OCI-LY7 (cell line): ENCODE measurements around the gene NQO2. TPM values are rescaled to one million over a fixed set of nuclear protein-coding genes. Genes with fewer than 3 reads are reported as not detected.
A peak's percentile ranks its signal among the peaks of the same experiment; 100 is the strongest.
"Not testable (repeated sequence)": the region's sequence is repeated elsewhere in the genome, so short reads cannot be mapped to it uniquely, and the experiment has no call there.

Experiments
- BruUV-seq: library from RNA; stranded (reverse); fragments of 400-500 nt; replicated peaks from 2 replicates; lab custom pipeline; 2021; lab: Mats Ljungman, UMichigan
- CTCF ChIA-PET: fragments of 300-600 bp; sonication (Branson Sonifier 250); formaldehyde crosslinking; loops from one replicate; lab custom pipeline; 2022; ENCODE audit warnings: antibody characterized with exemption; ENCODE audit not compliant: unreplicated experiment; lab: Charles Lee
- POLR2A ChIA-PET: fragments of 300-600 bp; sonication (Branson Sonifier 250); formaldehyde crosslinking; loops from one replicate; lab custom pipeline; 2022; ENCODE audit warnings: antibody characterized with exemption; lab: Charles Lee
- DNase-seq: peaks from one replicate; pipeline ENCODE4 v3.0.0-alpha.2; 2015; ENCODE audit warnings: low spot score
- H2AFZ ChIP-seq: fragments of 200-600 bp; sonication (generic), shearing (Covaris generic); 2 replicates; pipeline ENCODE4 v1.6.1; 2014; ENCODE audit warnings: mild to moderate bottlenecking, antibody characterized with exemption, low read length, moderate library complexity
- H3K27ac ChIP-seq: fragments of 200-600 bp; sonication (generic); 2 replicates; pipeline ENCODE4 v1.5.1; 2014; ENCODE audit warnings: mixed run types, low read depth, mild to moderate bottlenecking, moderate library complexity, low read length, inconsistent platforms; ENCODE audit not compliant: poor library complexity, severe bottlenecking
- H3K36me3 ChIP-seq: fragments of 200-600 bp; sonication (generic); 2 replicates; pipeline ENCODE4 v1.6.1; 2014; ENCODE audit warnings: mild to moderate bottlenecking, antibody characterized with exemption, low read length, moderate library complexity, mixed read lengths; ENCODE audit not compliant: insufficient read depth
- H3K4me1 ChIP-seq: fragments of 200-600 bp; sonication (generic); 2 replicates; pipeline ENCODE4 v1.5.1; 2014; ENCODE audit warnings: mild to moderate bottlenecking, low read length; ENCODE audit not compliant: insufficient read depth, poor library complexity, severe bottlenecking
- H3K4me2 ChIP-seq: fragments of 200-600 bp; sonication (generic); 2 replicates; pipeline ENCODE4 v1.6.1; 2014; ENCODE audit warnings: mild to moderate bottlenecking, low read length
- H3K4me3 ChIP-seq: fragments of 200-600 bp; sonication (generic); 2 replicates; pipeline ENCODE4 v1.5.1; 2014; ENCODE audit warnings: mild to moderate bottlenecking, low read depth, low read length; ENCODE audit not compliant: poor library complexity, severe bottlenecking
- H3K79me2 ChIP-seq: fragments of 200-600 bp; sonication (generic); 2 replicates; pipeline ENCODE4 v1.6.1; 2016; ENCODE audit warnings: low read depth, mild to moderate bottlenecking, low read length, moderate library complexity, mixed read lengths; ENCODE audit not compliant: insufficient read depth
- H3K9me2 ChIP-seq: fragments of 200-600 bp; sonication (generic); 2 replicates; pipeline ENCODE4 v1.6.1; 2016; ENCODE audit warnings: mild to moderate bottlenecking, low read length, mixed read lengths; ENCODE audit not compliant: insufficient read depth
- H3K9me3 ChIP-seq: fragments of 200-600 bp; sonication (generic); 2 replicates; pipeline ENCODE4 v1.6.1; 2014; ENCODE audit warnings: mild to moderate bottlenecking, mixed run types, low read length, mixed read lengths
- H4K20me1 ChIP-seq: fragments of 200-600 bp; sonication (generic); 2 replicates; pipeline ENCODE4 v1.6.1; 2014; ENCODE audit warnings: mild to moderate bottlenecking, antibody characterized with exemption, low read length, moderate library complexity, mixed read lengths; ENCODE audit not compliant: insufficient read depth
- EZH2phosphoT487 ChIP-seq: fragments of 200-600 bp; sonication (generic); IDR thresholded peaks from 2 replicates; pipeline ENCODE4 v1.6.1; 2018; ENCODE audit warnings: low read depth, borderline replicate concordance, mild to moderate bottlenecking, mixed run types, antibody characterized with exemption, low read length, moderate library complexity, mixed read lengths
- intact Hi-C: fragments of 100-400 bp; cut with micrococcal nuclease; formaldehyde crosslinking; loops from one replicate; pipeline ENCODE4 v1.10.0; 2022; ENCODE audit not compliant: unreplicated experiment
- total RNA-seq, 2 experiments: library from RNA; depleted of rRNA in 1 of 2; stranded (reverse); fragments of >200 nt in 1 of 2; shearing (Covaris generic) in 1 of 2; gene quantifications; 2 replicates each; pipeline ENCODE4 v1.2.3, GENCODE V29; 2014 to 2022
- TF ChIP-seq, protein P1 (sequence below): fragments of 200-600 bp; sonication (generic); conservative IDR thresholded peaks from 2 replicates; pipeline ENCODE4 v1.5.1; 2014; ENCODE audit warnings: mild to moderate bottlenecking, antibody characterized with exemption, low read length, moderate library complexity, mixed read lengths

NQO2 gene
- total RNA-seq, 2 experiments from 2014 or later: 8.4 to 9.9 TPM

DNA sequence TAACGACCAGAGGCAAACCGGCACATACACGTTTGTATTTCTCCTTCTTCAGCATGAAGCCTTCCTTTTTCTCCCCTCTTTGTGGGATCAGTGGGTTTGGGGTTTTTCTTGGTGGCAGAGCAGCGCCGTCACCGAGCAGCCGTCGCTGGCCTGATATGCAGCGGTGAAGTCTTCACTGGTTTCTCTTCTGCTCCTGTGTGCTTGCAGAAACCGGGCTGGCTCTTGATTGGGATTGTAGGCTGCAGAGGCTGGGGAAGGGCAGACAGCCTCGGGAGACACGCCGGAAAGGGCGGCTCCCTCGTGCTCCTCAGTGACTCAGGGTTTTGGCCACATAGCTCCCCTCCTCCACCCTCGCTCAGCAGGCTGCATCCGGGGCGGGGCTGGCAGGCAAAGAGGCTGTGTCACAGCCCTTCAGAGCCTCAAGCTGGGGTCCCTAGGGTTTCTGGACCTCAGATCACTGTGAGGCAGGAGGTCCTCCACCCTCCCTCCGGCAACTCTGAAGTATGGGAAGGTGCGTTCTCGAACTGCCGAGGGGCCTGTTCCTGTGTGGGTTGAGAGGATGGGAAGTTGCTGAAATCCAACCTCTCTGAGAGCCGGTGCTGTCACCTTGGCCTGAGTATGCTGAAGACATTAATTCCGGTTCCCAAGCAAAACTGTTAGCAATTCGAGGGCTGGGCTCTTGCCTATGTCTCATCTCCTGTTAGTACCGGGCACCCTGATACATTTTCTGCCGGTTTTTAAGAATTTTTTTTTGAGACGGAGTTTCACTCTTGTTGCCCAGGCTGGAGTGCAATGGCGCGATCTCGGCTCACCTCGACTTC, 24.2 kb downstream of the NQO2 start:
- H2AFZ ChIP-seq: peak overlapping the region; percentile 91
- peak overlapping the region; percentile 95 for H3K27ac ChIP-seq
- H3K36me3 ChIP-seq: peaks cover 8% of the 10 kb centered on the region; the same call in 1 of the 2 replicates
- peaks cover 10% of the 10 kb centered on the region; the same call in 1 of the 2 replicates for H3K79me2 ChIP-seq
- H3K9me2 ChIP-seq: no peaks in the 10 kb centered on the region
- no peaks in the 10 kb centered on the region for H3K9me3 ChIP-seq
- H3K4me1 ChIP-seq: peaks cover 62% of the 10 kb centered on the region
- peak; percentile 88 for DNase-seq
- POLR2A ChIA-PET: interaction anchor here (1.0 to 1.3 kb wide), 3 partner anchors 23 to 34 kb away, joined by 4 to 7 read pairs (median 5); no protein-coding TSS in a partner anchor
- peak overlapping the region; percentile 61 for H3K4me3 ChIP-seq
- TF ChIP-seq, protein P1, sequence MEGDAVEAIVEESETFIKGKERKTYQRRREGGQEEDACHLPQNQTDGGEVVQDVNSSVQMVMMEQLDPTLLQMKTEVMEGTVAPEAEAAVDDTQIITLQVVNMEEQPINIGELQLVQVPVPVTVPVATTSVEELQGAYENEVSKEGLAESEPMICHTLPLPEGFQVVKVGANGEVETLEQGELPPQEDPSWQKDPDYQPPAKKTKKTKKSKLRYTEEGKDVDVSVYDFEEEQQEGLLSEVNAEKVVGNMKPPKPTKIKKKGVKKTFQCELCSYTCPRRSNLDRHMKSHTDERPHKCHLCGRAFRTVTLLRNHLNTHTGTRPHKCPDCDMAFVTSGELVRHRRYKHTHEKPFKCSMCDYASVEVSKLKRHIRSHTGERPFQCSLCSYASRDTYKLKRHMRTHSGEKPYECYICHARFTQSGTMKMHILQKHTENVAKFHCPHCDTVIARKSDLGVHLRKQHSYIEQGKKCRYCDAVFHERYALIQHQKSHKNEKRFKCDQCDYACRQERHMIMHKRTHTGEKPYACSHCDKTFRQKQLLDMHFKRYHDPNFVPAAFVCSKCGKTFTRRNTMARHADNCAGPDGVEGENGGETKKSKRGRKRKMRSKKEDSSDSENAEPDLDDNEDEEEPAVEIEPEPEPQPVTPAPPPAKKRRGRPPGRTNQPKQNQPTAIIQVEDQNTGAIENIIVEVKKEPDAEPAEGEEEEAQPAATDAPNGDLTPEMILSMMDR: no peak
- no peak for TF ChIP-seq EZH2phosphoT487
- BruUV-seq: TSS peak; percentile 65
- peak overlapping the region; percentile 86 for H3K4me2 ChIP-seq
- CTCF ChIA-PET: interaction anchor here (1.0 kb wide), 1 partner anchor 35 kb away, joined by 4 read pairs; no protein-coding TSS in a partner anchor
- intact Hi-C loops: loop anchor here (1.0 kb wide), 1 partner anchor 25 kb away; the partner anchor contains the start of gene NQO2
- no peaks in the 10 kb centered on the region for H4K20me1 ChIP-seq

GRCh38 chr6:3026791-3027626, 27.3 kb downstream of the NQO2 start:
- Histone ChIP-seq H3K4me1 (peaks cover 70% of the 10 kb centered on the region), H4K20me1 (no peaks in the 10 kb centered on the region), H2AFZ (peak overlapping the region; percentile 74), H3K4me3 (peak overlapping the region; percentile 55), H3K79me2 (peaks cover 10% of the 10 kb centered on the region; the same call in 1 of the 2 replicates), H3K36me3 (no peaks in the 10 kb centered on the region), H3K4me2 (peak overlapping the region; percentile 90), H3K9me2 (no peaks in the 10 kb centered on the region), H3K27ac (peak overlapping the region; percentile 95), H3K9me3 (no peaks in the 10 kb centered on the region)
- no peak for TF ChIP-seq EZH2phosphoT487
- TF ChIP-seq, protein P1: no peak
- ChIA-PET POLR2A (interaction anchor here (0.6 to 3.0 kb wide), 19 partner anchors 10 to 965 kb away, joined by 3 to 29 read pairs (median 5); partner anchors contain the start of genes NQO2 and RIPK1), CTCF (interaction anchor here (0.9 to 1.5 kb wide), 3 partner anchors 26 to 38 kb away, joined by 4 read pairs; partner anchors contain the start of gene NQO2)
- intact Hi-C loops: loop anchor here (1.0 to 5.0 kb wide), 3 partner anchors 26 to 40 kb away; partner anchors contain the start of genes NQO2 and RIPK1
- peak; percentile 92 for DNase-seq
- no TSS peak for BruUV-seq

DNA sequence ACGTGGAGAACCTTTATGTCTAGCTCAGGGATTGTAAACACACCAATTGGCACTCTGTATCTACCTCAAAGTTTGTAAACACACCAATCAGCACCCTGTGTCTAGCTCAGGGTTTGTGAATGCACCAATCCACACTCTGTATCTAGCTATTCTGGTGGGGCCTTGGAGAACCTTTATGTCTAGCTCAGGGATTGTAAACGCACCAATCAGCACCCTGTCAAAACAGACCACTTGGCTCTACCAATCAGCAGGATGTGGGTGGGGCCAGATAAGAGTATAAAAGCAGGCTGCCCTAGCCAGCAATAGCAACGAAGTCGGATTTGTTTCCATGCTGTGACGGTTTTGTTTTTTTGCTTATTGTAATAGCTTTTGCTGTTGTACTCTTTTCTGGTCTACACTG, 28.5 kb downstream of the NQO2 start:
- H4K20me1 ChIP-seq, H3K4me3 ChIP-seq, H3K36me3 ChIP-seq, CTCF ChIA-PET, BruUV-seq, H3K79me2 ChIP-seq, H3K9me3 ChIP-seq, H3K9me2 ChIP-seq: not testable (repeated sequence)
- intact Hi-C loops: loop anchor here (5.0 kb wide), 1 partner anchor 39 kb away; the partner anchor contains the start of gene RIPK1
- H2AFZ ChIP-seq: peak overlapping the region; percentile 56; the same call in 1 of the 2 replicates
- peak overlapping the region; percentile 15; the same call in 1 of the 2 replicates for H3K4me2 ChIP-seq
- POLR2A ChIA-PET: interaction anchor here (0.7 to 1.8 kb wide), 4 partner anchors 11 to 143 kb away, joined by 3 to 6 read pairs (median 4); partner anchors contain the start of gene TUBB2A
- H3K27ac ChIP-seq: peak overlapping the region; percentile 95
- DNase-seq: peak; percentile 22
- H3K4me1 ChIP-seq: peaks cover 71% of the 10 kb centered on the region
